Suppressor macrophage treated with lipopolysaccharide for 1 hour (primary cell): ENCODE measurements around the gene LYRM9.
"Not testable (repeated sequence)": the region's sequence is repeated elsewhere in the genome, so short reads cannot be mapped to it uniquely, and the experiment has no call there.

Experiments used
- DNase-seq, 3 donors: peaks; one replicate each; pipeline ENCODE4 v3.0.0-alpha.2; 2020 to 2022

LYRM9 gene

DNA sequence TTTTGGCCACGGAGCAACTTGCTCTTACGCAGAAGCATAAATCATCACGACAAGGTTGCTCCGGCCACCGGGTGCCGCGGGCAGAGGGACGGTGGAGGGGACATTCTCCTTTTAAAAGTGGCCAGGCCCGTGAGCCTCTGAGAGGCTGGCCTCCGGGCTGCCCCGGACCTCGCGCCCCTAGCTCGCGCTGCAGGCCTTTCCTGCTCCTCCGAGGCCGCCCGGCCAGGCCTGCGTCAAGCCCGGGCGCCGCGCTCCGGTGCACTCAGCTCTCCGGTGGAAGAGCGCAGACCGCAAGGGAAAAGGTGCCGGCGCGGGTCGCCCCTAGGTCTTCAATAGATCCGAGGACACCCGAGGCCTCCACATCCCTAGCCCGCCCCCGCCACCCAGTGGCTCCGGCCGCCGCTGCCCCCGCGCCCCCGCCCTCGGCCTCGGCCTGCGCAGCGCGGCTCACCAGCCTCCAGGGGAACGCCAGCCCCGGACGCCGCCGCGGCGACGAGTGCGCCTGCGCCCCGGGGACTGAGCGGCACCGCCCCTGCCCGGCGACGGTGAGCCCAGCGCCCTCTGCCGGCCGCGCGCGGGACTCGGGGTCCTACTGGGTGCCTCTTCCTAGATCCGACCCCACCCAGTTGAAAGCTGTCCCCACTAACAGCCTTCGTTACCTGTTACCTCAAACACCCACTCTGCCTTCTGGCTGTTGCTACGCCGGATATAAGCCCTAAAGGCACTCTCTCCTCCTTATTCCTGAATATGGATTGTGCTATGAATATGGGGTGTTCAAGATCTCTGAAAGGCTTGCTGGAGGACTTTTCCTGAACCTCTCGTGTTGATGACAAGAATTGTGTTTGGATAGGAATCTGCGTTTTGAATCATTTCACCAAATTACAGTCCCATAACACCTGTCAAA lies at the start of gene LYRM9:
Gene LYRM9, minus strand, starts transcription at position 500 of the 904 bp plus-strand sequence. CDS start 10,671 bp downstream, outside the sequence.
- DNase-seq = peak; percentile 93 to 97 (median 96)

GRCh38 chr17:27940503-27941428 lies 47.6 kb upstream of the LYRM9 start:
- DNase-seq = no peak

GRCh38 chr17:27939474-27940465 lies 46.6 kb upstream of the LYRM9 start:
- DNase-seq = peak; percentile 16 to 49 (median 23)

DNA sequence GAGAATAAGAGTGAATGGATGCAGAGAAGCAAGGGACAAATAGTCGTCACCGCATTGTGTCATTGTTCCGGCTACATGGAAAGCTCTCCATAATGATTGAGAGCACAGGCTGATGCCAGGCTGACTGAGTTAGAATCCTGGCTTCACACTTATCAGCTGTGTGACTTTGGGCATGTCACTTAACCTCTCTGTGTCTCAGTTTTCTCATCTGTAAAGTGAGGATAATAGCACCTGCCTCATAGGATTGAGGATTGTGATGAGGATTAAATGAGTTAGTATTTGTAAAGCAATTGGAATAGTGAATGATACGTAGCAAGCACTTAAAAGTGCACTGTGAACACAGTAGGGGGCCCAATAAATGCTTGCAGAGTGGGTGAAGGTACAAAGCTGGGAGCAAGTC lies 45.7 kb upstream of the LYRM9 start:
- no peak for DNase-seq

DNA sequence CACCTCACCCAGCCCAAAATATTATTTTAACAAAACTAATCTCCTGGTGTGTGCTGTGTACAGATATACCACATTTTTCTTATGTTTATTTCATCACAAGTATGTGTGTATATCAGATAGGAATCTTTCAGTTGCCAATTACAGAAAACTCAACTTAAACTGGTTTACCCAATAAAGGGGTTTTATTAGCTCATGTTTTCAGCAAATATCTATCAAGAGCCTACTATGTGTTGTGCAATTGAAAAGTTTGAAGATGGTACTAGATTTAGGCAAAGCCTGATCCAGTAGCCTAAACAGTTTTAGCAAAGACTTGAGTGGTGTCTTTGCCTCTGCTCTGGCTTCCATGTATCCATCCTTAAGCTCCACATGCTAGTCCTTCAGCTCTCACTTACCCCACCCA lies 45.1 kb upstream of the LYRM9 start:
- DNase-seq = no peak

DNA sequence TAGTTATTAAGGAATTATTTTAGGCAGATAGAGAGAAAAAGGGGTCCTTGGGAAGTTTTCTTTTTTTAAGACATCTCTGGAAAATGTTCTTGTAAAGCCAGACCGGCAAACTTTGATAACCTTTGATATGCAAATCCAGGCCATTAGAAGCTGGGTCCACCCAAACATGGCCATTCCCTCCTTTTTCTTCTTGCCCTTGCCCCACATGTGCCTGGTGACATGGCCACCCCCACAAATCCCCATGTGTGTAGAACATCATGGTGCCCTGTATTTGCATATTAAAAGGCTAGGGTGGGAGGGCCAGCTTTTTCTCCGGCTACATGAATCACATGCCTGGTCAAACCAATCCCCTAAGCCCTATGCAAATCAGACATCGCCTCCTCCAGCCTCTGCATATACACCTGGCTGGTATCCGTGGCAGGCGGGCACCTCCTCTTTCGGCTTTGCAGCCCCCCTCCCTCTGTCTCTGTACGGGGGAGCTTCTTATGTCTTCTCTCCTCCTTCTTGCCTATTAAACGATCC lies 43.9 kb upstream of the LYRM9 start:
- DNase-seq = no peak

- DNase-seq = no peak
Measured at GRCh38 chr17:27930000-27930399, 36.8 kb upstream of the LYRM9 start.

GRCh38 chr17:27928587-27928986 lies 35.4 kb upstream of the LYRM9 start:
- DNase-seq = no peak

- no peak for DNase-seq
Measured at GRCh38 chr17:27927781-27928180, 34.6 kb upstream of the LYRM9 start.

DNA sequence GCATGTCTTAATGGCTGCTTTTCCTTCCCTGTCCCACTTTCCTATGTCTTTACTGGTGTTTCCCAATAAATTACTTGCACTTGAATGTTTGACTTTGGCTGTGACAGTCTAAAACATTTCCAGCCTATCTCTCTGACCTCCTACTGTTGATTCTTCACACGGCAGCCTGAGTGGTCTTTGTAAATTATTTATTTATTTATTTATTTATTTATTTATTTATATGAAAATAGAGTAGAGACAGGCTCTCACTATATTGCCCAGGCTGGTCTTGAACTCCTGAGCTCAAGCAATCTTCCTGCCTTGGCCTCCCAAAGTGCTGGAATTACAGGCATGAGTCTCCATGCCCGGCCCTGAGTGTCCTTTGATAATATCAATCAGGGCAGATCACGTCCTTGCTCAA lies 28.4 kb upstream of the LYRM9 start:
- no peak for DNase-seq

GRCh38 chr17:27921077-27921476 lies 27.9 kb upstream of the LYRM9 start:
- no peak for DNase-seq

- DNase-seq = no peak
Measured at GRCh38 chr17:27920569-27920968, 27.4 kb upstream of the LYRM9 start.

- DNase-seq = peak in 2 of 3 donors; percentile 3 to 8
Measured at GRCh38 chr17:27919079-27919478, 25.9 kb upstream of the LYRM9 start.

GRCh38 chr17:27918498-27918897 lies 25.3 kb upstream of the LYRM9 start:
- no peak for DNase-seq

DNA sequence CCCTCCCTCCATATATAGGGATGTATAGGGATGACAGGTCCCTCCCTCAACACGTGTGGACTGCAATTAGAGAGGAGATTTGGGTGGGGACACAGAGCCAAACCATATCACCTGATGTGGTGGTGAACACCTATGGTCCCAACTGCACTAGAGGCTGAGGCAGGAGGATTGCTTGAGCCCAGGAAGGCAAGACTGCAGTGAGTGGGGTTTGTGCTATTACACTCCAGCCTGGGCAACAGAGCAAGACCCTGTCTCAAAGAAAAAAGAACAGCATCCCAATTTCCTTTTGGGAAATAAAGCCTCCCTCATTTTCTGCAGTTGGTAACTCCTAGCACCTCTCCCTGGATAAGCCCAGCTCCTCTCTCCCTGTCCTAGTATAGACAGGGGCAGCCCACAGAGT lies 23.8 kb upstream of the LYRM9 start:
- DNase-seq = no peak

DNA sequence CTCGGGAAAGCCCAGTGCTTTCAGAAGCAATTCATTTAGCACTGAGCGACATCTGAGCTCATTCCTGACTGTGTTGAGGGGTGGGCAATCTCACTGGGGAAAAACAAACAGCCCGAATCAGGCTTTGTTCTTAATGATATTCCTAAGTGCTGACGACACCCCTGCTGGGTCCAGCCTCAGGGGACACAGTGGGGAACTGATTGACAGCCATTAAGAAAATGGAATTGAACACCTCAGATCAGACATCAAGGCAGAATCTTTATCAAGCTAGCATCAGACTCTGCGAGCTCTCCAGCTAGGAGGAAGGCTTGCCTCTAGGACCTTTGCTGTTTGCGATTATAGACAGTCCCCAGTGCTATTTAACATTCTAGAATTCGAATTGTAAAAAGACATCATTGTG lies 22.5 kb upstream of the LYRM9 start:
- no peak for DNase-seq

DNA sequence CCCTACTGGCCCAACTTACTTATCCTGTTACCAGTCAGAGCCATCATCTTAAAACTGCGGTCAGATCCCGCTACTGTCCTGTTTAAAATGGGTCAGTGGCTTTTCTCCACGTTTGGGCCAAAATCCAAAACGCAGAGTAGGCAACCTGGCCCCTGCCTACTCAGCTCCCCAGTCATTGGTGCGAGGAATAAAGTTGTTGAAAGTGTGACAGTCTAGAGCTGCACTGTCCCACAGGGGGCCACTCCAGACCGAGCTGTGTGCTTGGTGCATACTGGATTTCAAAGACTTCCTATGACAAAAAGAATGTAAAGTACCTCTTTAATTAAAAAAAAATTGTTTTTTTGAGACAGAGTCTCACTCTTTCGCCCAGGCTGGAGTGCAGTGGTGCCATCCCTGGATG lies 21.2 kb upstream of the LYRM9 start:
- no peak for DNase-seq

- DNase-seq = no peak
Measured at GRCh38 chr17:27912964-27913363, 19.8 kb upstream of the LYRM9 start.

DNA sequence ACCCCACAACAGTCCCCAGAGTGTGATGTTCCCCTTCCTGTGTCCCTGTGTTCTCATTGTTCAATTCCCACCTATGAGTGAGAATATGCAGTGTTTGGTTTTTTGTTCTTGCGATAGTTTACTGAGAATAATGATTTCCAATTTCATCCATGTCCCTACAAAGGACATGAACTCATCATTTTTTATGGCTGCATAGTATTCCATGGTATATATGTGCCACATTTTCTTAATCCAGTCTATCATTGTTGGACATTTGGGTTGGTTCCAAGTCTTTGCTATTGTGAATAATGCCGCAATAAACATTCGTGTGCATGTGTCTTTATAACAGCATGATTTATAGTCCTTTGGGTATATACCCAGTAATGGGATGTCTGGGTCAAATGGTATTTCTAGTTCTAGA lies 19.1 kb upstream of the LYRM9 start:
- DNase-seq = not testable (repeated sequence)

- DNase-seq = no peak
Measured at GRCh38 chr17:27907976-27908558, 14.9 kb upstream of the LYRM9 start.

GRCh38 chr17:27906623-27907022 lies 13.5 kb upstream of the LYRM9 start:
- DNase-seq = no peak

GRCh38 chr17:27906226-27906580 lies 13.0 kb upstream of the LYRM9 start:
- DNase-seq = no peak
